WTC11 (cell line): ENCODE measurements around the gene EIF4G2.

Source experiments
- CBFB ChIP-seq: sonication (generic); formaldehyde crosslinking; IDR thresholded peaks from 2 replicates; pipeline ENCODE4 v1.8.1; 2022; ENCODE audit warnings: mild to moderate bottlenecking, low read depth, missing genetic modification reagents
- CTCF ChIP-seq: fragments of 200-600 bp; IDR thresholded peaks from 2 replicates; pipeline ENCODE4 v1.8.0; 2022; ENCODE audit warnings: antibody characterized with exemption
- FOXP4 ChIP-seq: sonication (generic); formaldehyde crosslinking; IDR thresholded peaks from 2 replicates; pipeline ENCODE4 v1.8.0; 2022; ENCODE audit warnings: mild to moderate bottlenecking, missing genetic modification reagents
- GRHL2 ChIP-seq: fragments of 250-450 bp; sonication (Bioruptor Pico); IDR thresholded peaks from 2 replicates; pipeline ENCODE4 v1.8.0; 2022; ENCODE audit warnings: mild to moderate bottlenecking, moderate library complexity; ENCODE audit not compliant: insufficient replicate concordance, severe bottlenecking
- SP1 ChIP-seq: sonication (generic); formaldehyde crosslinking; conservative IDR thresholded peaks from 2 replicates; pipeline ENCODE4 v1.8.1; 2022; ENCODE audit warnings: missing genetic modification reagents
- ZNF232 ChIP-seq: sonication (generic); formaldehyde crosslinking; IDR thresholded peaks from 2 replicates; pipeline ENCODE4 v1.8.0; 2022; ENCODE audit warnings: mild to moderate bottlenecking, missing genetic modification reagents
- TF ChIP-seq, protein P1 (sequence below): sonication (generic); formaldehyde crosslinking; IDR thresholded peaks from 2 replicates; pipeline ENCODE4 v1.8.1; 2023; ENCODE audit warnings: mild to moderate bottlenecking, missing genetic modification reagents, moderate library complexity
- TF ChIP-seq, protein P2 (sequence below): sonication (generic); formaldehyde crosslinking; IDR thresholded peaks from 2 replicates; pipeline ENCODE4 v1.8.1; 2023; ENCODE audit warnings: mild to moderate bottlenecking, moderate library complexity, missing genetic modification reagents
- TF ChIP-seq, protein P3 (sequence below): sonication (generic); formaldehyde crosslinking; IDR thresholded peaks from 2 replicates; pipeline ENCODE4 v1.8.0; 2023; ENCODE audit warnings: mild to moderate bottlenecking, missing genetic modification reagents

DNA sequence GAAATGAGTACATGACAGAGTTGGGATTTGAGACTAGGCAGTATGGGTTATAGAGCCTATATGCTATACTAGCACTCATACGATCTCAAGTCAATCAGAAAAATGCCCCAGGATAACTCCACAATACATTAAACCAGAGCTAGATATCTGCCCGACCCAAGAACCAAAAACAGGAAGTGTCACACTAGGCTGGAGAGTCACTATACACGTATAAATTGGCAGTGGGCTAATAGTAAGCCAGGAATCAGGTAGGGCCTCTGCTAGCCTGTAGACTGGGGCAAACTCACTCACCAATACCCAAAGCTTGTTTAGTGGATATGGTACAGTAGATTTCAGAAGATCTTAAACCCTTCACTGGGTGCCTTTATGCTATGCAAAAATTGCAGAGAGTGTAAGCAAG, 16.2 kb upstream of the EIF4G2 start:
- no peak for TF ChIP-seq SP1 (CRISPR knock-in tag)
- TF ChIP-seq, protein P1, sequence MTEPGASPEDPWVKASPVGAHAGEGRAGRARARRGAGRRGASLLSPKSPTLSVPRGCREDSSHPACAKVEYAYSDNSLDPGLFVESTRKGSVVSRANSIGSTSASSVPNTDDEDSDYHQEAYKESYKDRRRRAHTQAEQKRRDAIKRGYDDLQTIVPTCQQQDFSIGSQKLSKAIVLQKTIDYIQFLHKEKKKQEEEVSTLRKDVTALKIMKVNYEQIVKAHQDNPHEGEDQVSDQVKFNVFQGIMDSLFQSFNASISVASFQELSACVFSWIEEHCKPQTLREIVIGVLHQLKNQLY (CRISPR knock-in tag): no peak
- no peak for TF ChIP-seq CTCF
- TF ChIP-seq GRHL2 (CRISPR knock-in tag): no peak
- TF ChIP-seq, protein P2, sequence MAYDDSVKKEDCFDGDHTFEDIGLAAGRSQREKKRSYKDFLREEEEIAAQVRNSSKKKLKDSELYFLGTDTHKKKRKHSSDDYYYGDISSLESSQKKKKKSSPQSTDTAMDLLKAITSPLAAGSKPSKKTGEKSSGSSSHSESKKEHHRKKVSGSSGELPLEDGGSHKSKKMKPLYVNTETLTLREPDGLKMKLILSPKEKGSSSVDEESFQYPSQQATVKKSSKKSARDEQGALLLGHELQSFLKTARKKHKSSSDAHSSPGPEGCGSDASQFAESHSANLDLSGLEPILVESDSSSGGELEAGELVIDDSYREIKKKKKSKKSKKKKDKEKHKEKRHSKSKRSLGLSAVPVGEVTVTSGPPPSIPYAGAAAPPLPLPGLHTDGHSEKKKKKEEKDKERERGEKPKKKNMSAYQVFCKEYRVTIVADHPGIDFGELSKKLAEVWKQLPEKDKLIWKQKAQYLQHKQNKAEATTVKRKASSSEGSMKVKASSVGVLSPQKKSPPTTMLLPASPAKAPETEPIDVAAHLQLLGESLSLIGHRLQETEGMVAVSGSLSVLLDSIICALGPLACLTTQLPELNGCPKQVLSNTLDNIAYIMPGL (CRISPR knock-in tag): no peak
- no peak for TF ChIP-seq CBFB (CRISPR knock-in tag)
- TF ChIP-seq, protein P3, sequence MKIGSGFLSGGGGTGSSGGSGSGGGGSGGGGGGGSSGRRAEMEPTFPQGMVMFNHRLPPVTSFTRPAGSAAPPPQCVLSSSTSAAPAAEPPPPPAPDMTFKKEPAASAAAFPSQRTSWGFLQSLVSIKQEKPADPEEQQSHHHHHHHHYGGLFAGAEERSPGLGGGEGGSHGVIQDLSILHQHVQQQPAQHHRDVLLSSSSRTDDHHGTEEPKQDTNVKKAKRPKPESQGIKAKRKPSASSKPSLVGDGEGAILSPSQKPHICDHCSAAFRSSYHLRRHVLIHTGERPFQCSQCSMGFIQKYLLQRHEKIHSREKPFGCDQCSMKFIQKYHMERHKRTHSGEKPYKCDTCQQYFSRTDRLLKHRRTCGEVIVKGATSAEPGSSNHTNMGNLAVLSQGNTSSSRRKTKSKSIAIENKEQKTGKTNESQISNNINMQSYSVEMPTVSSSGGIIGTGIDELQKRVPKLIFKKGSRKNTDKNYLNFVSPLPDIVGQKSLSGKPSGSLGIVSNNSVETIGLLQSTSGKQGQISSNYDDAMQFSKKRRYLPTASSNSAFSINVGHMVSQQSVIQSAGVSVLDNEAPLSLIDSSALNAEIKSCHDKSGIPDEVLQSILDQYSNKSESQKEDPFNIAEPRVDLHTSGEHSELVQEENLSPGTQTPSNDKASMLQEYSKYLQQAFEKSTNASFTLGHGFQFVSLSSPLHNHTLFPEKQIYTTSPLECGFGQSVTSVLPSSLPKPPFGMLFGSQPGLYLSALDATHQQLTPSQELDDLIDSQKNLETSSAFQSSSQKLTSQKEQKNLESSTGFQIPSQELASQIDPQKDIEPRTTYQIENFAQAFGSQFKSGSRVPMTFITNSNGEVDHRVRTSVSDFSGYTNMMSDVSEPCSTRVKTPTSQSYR (CRISPR knock-in tag): no peak
- no peak for TF ChIP-seq FOXP4 (CRISPR knock-in tag)
- TF ChIP-seq ZNF232 (CRISPR knock-in tag): no peak
